Central memory CD4-positive, alpha-beta T cell (primary cell): ENCODE data around the gene CCDC138.

Source experiments
- DNase-seq: peaks from one replicate; pipeline ENCODE4 v3.0.0; 2022

CCDC138 gene

GRCh38 chr2:108919571-108920373 lies 133.2 kb downstream of the CCDC138 start:
- DNase-seq, result no peak

GRCh38 chr2:108920686-108921085 lies 134.1 kb downstream of the CCDC138 start:
- no peak for DNase-seq

GRCh38 chr2:108921096-108922030 lies 134.8 kb downstream of the CCDC138 start:
- DNase-seq, result no peak

GRCh38 chr2:108922141-108922915 lies 135.8 kb downstream of the CCDC138 start:
- DNase-seq, result no peak

GRCh38 chr2:108923019-108923700 lies 136.6 kb downstream of the CCDC138 start:
- DNase-seq, result no peak

GRCh38 chr2:108923736-108924579 lies 137.4 kb downstream of the CCDC138 start:
- DNase-seq, result no peak

GRCh38 chr2:108924580-108925251 lies 138.1 kb downstream of the CCDC138 start:
- DNase-seq, result no peak

GRCh38 chr2:108925286-108925685 lies 138.7 kb downstream of the CCDC138 start:
- DNase-seq, result no peak

- no peak for DNase-seq
Measured at GRCh38 chr2:108925735-108926134, 139.2 kb downstream of the CCDC138 start.
